Astrocyte of the spinal cord (primary cell): ENCODE measurements around the gene PCCA.
A peak's percentile ranks its signal among the peaks of the same experiment; 100 is the strongest.

ENCODE experiments used
- DNase-seq: peaks from one replicate; pipeline ENCODE4 v3.0.0; 2011; ENCODE audit warnings: low read depth, low spot score
- H3K4me3 ChIP-seq: 2 replicates; pipeline ENCODE4 v1.5.1; 2011; ENCODE audit warnings: low read depth, mild to moderate bottlenecking, low read length, moderate library complexity
- CTCF ChIP-seq: IDR thresholded peaks from 2 replicates; pipeline ENCODE4 v1.5.1; 2012; ENCODE audit warnings: low read depth, mild to moderate bottlenecking, low read length, inconsistent platforms
- in situ Hi-C: cut with HindIII; loops from 2 replicates; pipeline ENCODE4 v1.10.0; 2017; ENCODE audit warnings: low sequenced_read_pairs

Gene PCCA

DNA sequence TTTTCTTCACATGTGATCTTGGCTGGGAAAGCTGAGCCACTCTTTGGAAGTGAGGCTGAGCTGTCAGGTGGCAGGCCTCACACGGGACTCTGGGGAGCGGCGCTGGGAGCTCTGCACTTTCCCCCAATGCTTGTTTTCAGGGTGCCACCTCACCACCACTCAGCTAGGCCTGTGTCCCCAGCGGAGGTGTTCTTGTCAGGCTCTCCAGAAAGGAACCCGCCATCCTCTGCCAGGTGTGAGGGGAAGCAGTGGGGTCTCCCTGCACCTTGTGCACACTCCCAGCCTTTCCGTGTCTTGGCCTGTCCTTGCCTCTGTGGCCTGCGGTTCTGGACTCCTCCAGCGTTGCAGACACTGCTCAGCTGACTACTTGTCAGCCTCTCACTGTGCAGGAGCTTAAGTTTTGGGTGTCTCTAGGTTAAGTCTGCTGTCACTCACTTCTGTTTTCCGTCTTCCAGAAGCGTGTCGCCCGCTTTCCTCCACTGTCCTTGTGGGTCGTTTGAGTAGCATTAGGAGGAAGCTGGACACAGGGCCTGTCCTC lies 447.8 kb downstream of the PCCA start:
- in situ Hi-C loops, result no loop called here
- no peak for DNase-seq
- H3K4me3 ChIP-seq, result no peak overlapping the region
- no peak for TF ChIP-seq CTCF

- DNase-seq, result no peak
- in situ Hi-C loops, result no loop called here
- no peak overlapping the region for H3K4me3 ChIP-seq
- no peak for TF ChIP-seq CTCF
Measured at GRCh38 chr13:100537486-100537885, 448.6 kb downstream of the PCCA start.

DNA sequence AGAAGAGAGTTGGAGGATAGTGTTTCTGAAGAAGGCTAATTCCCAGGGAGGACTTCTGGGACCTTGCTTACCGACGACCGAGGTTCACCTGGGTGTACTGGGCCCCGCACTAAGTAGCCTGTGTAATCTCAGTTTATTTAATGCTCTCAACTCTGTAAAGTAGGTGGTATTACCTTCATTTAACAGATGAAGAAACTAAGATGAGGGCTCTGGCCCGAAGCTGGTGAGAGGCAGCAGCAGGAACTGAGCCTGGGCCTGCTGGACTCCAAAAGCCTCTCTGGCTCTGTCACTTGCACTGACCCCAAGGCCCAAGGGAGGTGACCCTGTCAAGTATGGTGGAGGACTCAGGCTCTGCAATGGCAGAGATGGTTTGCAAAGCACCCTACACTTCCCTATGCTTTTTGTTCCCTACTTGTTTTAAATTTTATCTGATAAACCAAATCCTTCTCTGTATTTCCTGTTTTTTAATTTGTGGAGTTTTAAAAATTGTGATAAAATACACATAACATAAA lies 449.1 kb downstream of the PCCA start:
- no peak overlapping the region for H3K4me3 ChIP-seq
- in situ Hi-C loops, result no loop called here
- DNase-seq, result no peak
- TF ChIP-seq CTCF, result no peak

DNA sequence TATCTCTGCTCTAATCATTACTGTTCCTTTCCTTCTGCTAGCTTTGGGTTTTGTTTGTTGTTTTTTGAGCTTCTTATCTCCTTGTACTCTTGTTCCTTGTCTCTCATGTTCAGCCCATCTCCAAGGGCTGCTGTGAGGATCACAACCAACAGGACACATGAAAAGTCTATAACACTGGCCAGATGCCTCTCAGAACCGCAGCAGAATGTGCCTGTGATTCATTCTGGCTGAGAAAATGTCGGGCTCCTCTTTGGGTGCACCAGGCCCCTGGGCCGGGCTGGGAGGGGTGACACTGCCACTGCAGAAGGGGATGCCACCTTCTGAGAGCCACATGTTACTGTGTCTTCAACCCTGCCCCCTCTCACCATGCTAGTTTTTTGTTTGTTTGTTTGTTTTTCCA lies 451.7 kb downstream of the PCCA start:
- peak; percentile 31 for DNase-seq
- in situ Hi-C loops, result no loop called here
- TF ChIP-seq CTCF, result no peak
- no peak overlapping the region for H3K4me3 ChIP-seq

- in situ Hi-C loops, result no loop called here
- DNase-seq, result no peak
- H3K4me3 ChIP-seq, result no peak overlapping the region
- TF ChIP-seq CTCF, result no peak
Measured at GRCh38 chr13:100541897-100542825, 453.3 kb downstream of the PCCA start.

GRCh38 chr13:100542826-100543156 lies 453.9 kb downstream of the PCCA start:
- H3K4me3 ChIP-seq, result no peak overlapping the region
- DNase-seq, result peak; percentile 71
- peak; percentile 61 for TF ChIP-seq CTCF
- in situ Hi-C loops, result no loop called here
